Stimulated activated CD4-positive, alpha-beta T cell treated with anti-CD3 and anti-CD28 coated beads, Interleukin-12 subunit alpha, Interleukin-12 subunit beta, amount 100 ng/mL, for 4 hours (primary cell): ENCODE results near the gene KLHDC4.
A peak's percentile ranks its signal among the peaks of the same experiment; 100 is the strongest.
"Not testable (repeated sequence)": the region's sequence is repeated elsewhere in the genome, so short reads cannot be mapped to it uniquely, and the experiment has no call there.

Experiments
- DNase-seq: peaks from one replicate; pipeline ENCODE4 v3.0.0-alpha.2; 2020

Gene KLHDC4

GRCh38 chr16:87681051-87681602 is 84.7 kb downstream of the KLHDC4 start:
- DNase-seq, result not testable (repeated sequence)

- DNase-seq, result no peak
Measured at GRCh38 chr16:87680272-87680644, 85.5 kb downstream of the KLHDC4 start.

GRCh38 chr16:87679593-87680271 is 86.1 kb downstream of the KLHDC4 start:
- no peak for DNase-seq

- no peak for DNase-seq
Measured at GRCh38 chr16:87678618-87679017, 87.2 kb downstream of the KLHDC4 start.

- no peak for DNase-seq
Measured at GRCh38 chr16:87677830-87678229, 88.0 kb downstream of the KLHDC4 start.

- DNase-seq, result no peak
Measured at GRCh38 chr16:87675111-87675719, 90.6 kb downstream of the KLHDC4 start.

- DNase-seq, result no peak
Measured at GRCh38 chr16:87674419-87674818, 91.4 kb downstream of the KLHDC4 start.

GRCh38 chr16:87671715-87672270 is 94.0 kb downstream of the KLHDC4 start:
- no peak for DNase-seq

- DNase-seq, result no peak
Measured at GRCh38 chr16:87671221-87671620, 94.6 kb downstream of the KLHDC4 start.

- DNase-seq, result no peak
Measured at GRCh38 chr16:87669672-87670071, 96.1 kb downstream of the KLHDC4 start.

- no peak for DNase-seq
Measured at GRCh38 chr16:87667946-87668345, 97.8 kb downstream of the KLHDC4 start.

GRCh38 chr16:87667443-87667842 is 98.3 kb downstream of the KLHDC4 start:
- DNase-seq, result no peak

- DNase-seq, result no peak
Measured at GRCh38 chr16:87666919-87667318, 98.9 kb downstream of the KLHDC4 start.

GRCh38 chr16:87665193-87665592 is 100.6 kb downstream of the KLHDC4 start:
- no peak for DNase-seq

- no peak for DNase-seq
Measured at GRCh38 chr16:87664792-87665191, 101.0 kb downstream of the KLHDC4 start.

GRCh38 chr16:87662254-87663204 is 103.3 kb downstream of the KLHDC4 start:
- no peak for DNase-seq

- peak; percentile 8 for DNase-seq
Measured at GRCh38 chr16:87661561-87661960, 104.2 kb downstream of the KLHDC4 start.

- no peak for DNase-seq
Measured at GRCh38 chr16:87658564-87659225, 107.1 kb downstream of the KLHDC4 start.
